GM10266 (cell line): ENCODE results near the gene OLFML1.

Experiments
- DNase-seq: peaks from one replicate; pipeline ENCODE4 v3.0.0; 2012; ENCODE audit errors: extremely low spot score
- TF ChIP-seq, protein P1 (sequence below): IDR thresholded peaks from 2 replicates; pipeline ENCODE4 v1.5.1; 2012; ENCODE audit warnings: mild to moderate bottlenecking, low read depth; ENCODE audit not compliant: control insufficient read depth, insufficient read depth; ENCODE audit errors: missing control alignments

Gene OLFML1

DNA sequence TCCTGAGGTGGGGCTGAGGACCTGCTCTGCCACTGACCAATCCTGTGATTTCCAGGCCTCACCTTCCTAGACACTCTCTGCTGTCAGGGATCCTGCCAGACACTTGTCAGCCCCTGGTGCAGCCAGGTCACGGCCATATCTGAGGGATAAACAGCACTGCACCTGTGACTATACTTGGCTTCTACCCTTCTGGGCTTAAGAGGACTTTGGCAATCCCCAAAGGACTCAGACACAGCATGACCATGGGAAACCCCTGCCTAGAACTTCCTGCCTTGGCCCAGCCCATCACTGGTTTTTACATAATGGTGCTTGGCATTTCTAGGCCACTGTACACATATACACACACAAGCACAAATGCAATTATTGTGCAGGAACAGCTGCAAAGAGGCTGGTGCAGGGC, 11.6 kb upstream of the OLFML1 start:
- DNase-seq, result peak; percentile 46
- TF ChIP-seq, protein P1, sequence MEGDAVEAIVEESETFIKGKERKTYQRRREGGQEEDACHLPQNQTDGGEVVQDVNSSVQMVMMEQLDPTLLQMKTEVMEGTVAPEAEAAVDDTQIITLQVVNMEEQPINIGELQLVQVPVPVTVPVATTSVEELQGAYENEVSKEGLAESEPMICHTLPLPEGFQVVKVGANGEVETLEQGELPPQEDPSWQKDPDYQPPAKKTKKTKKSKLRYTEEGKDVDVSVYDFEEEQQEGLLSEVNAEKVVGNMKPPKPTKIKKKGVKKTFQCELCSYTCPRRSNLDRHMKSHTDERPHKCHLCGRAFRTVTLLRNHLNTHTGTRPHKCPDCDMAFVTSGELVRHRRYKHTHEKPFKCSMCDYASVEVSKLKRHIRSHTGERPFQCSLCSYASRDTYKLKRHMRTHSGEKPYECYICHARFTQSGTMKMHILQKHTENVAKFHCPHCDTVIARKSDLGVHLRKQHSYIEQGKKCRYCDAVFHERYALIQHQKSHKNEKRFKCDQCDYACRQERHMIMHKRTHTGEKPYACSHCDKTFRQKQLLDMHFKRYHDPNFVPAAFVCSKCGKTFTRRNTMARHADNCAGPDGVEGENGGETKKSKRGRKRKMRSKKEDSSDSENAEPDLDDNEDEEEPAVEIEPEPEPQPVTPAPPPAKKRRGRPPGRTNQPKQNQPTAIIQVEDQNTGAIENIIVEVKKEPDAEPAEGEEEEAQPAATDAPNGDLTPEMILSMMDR, result no peak

DNA sequence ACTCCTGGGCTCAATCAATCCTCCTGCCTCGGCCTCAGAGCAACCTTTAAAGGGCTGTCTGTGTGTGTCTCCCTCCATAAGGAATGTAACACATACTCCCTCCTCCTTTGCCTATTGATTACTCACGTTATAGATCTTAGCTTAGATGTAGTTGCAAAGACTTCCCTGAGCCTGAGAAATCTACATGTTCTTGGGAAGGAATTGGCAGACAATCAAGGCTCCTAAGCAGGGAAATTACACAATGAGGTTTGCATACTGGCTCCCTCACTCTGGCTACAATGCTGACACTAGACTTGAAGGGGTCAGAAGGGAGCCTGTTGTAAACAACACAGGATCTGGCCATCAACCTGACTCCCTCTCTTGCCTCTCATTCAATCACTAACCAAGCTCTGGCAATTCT, 5.2 kb upstream of the OLFML1 start:
- no peak for DNase-seq
- TF ChIP-seq, protein P1, result no peak

DNA sequence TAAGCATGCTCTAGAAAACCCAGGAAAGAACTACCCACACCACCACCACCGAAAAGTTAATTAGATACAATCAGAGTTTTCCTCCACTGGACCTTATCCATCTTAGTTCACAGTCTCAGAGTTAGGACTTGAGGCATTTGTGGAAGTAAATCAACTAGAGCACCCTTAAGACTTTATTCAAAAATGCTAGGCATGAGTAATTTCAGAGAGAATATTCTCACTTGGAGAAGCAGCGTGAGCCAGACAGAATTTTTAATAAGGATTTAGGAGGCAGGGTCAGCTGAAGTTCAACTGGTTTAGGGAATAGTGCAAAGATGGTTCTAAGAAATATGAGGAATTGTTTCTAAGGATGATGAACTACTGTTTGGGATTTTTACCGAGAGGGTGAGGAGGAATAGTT, 1.2 kb upstream of the OLFML1 start:
- DNase-seq, result no peak
- TF ChIP-seq, protein P1, result no peak

DNA sequence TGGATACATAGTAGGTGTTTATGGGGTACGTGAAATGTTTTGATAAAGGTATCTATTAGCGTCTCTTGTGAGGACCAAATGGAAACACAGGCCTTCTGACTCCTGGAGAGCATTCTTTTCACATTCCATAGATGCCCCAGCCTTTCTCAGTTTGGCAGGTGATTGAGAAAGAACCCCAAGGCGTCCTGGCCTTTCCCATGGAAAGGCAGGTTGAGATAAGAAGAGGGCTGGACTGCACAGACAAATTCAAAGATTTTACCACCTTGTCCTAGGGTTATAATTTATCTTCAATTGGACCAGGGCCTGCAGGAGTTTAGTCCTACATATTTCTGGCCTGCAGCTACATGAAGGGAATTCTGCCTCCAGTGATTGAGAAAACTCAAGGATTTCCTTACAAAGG, 661 bp upstream of the OLFML1 start:
- TF ChIP-seq, protein P1, result no peak
- DNase-seq, result no peak

DNA sequence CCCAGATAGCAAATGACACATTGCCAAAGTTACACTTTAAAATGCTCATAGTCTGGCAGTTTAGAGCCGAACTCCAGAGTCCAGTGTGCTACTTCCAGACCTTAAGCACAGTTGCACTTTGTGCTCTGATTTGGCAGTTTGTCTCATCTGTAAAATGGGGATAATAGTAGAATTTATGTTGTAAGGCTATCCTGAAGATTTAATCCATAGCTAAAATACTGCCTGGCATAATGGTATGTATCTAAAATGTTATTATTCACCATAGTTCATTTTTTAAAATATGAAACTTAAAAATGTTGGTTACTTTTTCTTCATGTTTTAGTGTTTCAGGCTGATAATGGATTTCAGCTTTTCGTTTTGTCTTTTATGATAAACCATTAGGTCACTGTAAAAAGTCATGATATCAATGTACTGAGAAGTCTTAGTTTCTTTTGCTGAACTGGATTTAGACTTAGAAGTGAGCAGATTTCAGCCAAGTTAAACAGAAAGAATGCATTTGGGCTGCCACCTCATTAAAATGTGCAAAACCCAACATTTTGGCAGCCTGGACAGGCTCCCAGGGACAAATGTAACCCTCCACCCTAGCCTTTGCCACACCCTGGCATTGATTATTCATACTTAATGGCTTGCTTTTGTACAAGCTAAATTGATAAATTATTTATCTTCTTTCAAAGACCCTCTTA, 933 bp downstream of the OLFML1 start:
- TF ChIP-seq, protein P1, result no peak
- no peak for DNase-seq

DNA sequence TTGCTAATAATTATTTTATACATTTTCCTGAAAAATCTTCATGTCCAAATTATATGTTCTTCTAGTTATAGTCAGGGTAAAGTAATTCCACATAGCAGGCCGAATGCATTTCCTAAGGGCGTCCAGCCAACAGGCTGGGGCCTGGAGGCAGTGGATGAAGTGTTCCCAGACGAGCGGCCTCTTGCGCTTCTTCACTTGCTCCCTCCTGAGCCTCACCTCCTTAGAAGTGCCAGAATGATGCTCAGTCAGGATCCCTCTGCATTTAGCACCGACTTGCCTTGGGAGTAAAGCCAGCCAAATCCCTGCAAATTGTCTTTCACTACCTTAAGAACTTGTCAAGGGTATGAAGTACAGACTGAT, 1.5 kb downstream of the OLFML1 start:
- DNase-seq, result no peak
- TF ChIP-seq, protein P1, result no peak

DNA sequence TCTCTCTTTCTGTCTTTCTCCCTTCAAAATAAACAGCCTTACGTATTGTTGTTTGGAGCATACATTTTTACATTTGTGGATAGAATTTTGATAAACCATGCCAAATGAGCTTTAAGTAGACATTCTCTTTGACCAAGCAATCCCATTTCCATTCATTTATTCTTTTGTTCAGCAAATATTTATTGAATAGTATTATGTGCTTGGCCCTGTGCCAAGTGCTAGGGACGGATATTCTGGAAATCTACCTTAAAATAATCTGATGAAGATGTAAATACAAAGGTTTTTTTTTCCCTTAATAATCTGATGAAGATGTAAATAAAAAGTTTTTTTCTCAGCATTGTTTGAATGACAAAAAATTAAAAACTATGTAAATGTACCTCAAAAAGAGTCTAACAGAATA, 2.1 kb downstream of the OLFML1 start:
- no peak for DNase-seq
- TF ChIP-seq, protein P1, result no peak
